Measurements from ENCODE around the gene FOXC1.

FOXC1 gene

DNA sequence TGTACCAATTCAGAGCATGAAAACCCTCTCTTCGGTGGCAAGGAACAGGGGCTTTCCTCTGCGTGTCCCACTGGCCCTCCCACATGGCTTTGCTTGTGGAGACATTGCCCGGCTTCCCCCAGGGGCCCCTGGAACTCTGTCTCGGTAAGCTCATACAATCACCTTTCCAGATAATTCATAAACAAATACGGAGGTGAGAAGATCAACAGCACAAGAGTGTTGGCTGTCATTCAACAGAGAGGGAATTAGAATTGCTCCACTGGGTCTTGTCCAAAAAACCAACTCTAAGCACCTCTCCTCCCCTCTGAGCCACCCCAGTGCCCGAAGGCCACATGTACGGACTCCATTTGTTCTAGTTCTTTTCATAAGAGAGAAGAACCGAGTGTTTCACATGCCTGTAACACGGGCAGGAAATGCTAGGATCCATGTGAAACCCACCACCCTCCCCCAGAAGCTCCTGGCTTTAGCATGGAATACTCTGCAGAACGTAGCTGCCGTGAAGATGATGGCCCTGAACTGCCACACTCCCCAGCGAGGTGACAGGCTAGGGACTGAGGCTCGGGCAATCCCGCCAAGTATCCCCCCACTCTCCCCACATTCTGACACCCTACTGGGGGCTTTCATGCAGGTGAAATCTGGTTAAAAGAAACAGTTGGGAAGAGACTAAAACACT is 24.6 kb upstream of the FOXC1 start:
- DNase-seq (ENCODE audit: low read depth), result no peak

DNA sequence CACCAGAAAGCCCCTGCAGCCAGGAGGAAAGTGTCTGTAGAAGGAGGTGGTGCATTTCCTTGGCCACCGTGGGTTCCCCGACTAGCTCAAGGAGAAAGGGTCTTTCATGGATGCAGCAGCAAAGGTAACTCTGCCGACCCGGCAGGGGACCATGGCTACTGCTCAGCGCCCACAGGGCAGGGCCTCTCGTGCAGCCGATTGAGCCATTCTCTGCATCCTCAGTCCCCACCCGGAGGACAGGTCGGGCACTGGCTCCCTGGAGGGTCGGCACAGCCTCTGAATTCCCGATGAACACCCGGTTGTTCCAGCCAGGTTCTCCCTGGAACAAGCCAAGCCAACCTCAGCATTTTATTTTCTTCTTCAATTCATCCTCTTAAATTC is 24.1 kb upstream of the FOXC1 start:
- DNase-seq (ENCODE audit: low read depth), result no peak

DNA sequence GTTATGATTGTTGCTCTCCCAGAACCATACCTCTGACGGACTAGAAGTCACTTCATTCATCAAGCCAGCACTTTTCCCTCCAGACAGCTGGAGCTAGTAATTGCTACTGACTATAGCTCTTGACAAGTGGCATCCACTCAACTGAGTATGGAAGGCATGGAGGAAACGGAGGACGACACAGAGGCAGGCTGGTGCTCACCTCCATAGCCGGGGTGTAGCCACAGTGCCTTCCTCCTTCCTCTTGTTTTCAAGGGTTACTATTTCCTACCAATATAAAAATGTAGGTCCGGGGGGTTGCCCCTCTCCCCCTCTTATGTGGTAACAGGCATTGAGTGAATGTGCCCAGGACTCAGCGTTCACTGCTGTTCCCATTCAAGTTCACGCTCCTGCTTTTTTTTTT is 23.5 kb upstream of the FOXC1 start:
- DNase-seq (ENCODE audit: low read depth), result no peak

DNA sequence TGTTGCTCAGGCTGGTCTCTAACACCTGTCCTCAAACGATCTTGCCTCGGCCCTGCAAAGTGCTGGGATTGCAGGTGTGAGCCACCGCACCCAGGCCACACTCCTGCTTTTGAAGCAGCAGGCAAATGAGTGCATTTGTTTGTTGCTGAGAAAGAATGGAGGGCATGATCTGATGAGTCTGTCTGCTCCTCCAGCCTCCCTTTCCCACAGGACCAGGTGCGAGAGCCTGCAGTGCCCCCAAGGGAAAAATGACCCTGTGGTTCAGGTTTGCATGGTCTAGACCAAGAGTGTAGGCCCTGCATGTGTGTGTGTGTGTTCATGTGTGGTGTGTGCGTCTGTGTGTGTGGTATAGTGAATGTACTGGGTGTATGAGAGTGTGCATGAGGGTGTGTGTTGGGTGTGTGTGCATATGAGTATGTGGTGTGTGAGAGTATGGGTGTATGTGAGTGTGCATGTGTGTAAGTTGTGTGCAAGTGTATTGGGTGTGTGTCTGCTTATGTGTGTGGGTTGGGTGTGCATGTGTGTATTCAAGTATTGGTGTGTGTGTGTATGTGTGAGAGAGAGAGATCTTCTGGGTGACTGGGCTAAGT is 22.8 kb upstream of the FOXC1 start:
- DNase-seq (ENCODE audit: low read depth), result no peak

DNA sequence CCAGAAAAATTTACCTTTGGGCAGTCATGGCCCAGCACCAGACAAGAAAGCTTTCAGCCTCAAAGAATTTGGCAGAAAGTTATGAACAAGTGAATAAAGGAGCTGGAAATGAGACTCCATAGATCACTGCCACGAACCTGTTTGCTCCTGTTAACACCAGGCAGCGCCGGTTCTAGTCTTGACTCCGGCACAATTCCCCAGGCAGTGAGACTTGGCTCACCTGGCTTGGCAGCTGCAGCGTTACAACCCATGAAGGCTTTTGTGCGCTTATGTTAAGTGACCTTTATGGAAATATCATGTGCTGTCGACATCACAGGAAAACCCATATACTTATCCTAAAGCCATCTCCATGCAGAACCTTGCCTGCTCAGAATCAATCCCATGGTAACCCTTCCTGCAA is 22.2 kb upstream of the FOXC1 start:
- no peak for DNase-seq (ENCODE audit: low read depth)

DNA sequence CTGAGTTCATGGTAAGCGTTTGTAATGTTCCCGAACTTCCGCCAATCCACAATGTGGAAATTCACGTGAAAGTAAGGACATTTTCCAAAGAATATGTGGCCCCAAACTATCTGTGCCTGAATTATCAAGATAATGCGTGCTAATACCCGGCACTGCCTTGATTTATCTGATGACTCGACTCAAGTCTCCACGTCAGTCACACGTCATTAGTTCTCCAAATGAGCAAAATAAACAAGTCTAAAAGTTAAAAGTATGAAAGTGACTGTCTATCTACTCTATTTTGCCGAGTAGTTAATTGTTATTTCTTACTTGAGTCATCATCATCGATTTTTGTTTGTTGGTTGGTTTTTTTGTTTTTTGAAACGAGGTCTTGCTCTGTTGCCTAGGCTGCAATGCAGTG is 21.7 kb upstream of the FOXC1 start:
- DNase-seq (ENCODE audit: low read depth), result no peak

DNA sequence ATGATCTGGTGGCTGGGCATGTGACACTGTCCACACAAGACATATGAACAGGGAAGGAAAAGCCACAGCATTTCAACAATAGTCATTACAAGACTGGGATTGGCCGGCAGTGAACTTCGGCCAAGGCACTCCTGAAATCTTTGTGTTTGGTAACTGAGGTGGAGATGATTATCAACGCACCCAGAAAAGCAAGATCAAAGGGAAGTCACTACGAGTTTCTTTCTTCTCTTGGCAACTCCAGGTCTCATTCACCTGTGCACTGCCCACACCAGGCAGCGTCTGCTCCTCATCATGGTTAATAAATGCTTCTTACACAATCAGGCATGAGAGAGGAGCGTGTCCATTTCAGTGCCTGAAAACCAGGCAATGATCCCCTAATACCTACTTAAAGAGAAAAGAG is 20.5 kb upstream of the FOXC1 start:
- DNase-seq (ENCODE audit: low read depth), result no peak

DNA sequence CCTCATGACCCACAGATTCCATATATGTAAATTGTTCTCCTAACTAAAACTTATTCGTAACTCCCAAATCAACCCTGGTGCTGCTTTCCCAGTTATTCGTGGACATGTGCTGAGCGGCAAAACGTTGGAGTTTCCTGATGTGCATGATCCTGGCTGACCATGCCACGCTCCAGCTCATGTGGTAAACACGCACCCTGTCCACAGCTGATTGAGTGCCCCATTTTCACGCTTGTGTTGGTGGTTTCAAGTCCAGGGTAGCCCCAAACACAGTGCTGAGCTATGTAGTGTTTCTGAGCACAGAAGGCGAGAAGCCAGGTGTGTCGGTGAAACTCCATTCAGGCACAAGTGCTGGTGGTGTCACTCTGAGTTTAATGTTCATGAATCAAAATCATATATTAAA is 19.1 kb upstream of the FOXC1 start:
- no peak for DNase-seq (ENCODE audit: low read depth)

DNA sequence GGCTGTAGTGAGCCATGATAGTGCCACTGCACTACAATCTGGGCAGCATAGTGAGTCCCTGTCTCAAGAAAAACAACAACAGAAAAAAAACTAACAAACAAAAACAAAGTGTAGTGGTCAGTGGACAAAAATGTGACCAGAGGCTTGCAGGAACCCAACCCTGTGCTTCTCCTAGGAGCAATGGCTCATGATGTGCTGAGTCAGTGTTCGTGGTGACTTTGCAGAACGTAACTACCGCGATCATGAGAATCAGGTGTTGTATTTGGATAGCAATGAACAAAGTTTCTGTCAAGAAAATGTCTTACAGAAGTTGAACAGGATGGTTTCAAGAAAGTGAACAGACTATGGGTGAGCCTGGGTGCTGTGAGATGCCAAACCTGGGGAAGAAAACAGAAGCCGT is 18.5 kb upstream of the FOXC1 start:
- DNase-seq (ENCODE audit: low read depth), result no peak

DNA sequence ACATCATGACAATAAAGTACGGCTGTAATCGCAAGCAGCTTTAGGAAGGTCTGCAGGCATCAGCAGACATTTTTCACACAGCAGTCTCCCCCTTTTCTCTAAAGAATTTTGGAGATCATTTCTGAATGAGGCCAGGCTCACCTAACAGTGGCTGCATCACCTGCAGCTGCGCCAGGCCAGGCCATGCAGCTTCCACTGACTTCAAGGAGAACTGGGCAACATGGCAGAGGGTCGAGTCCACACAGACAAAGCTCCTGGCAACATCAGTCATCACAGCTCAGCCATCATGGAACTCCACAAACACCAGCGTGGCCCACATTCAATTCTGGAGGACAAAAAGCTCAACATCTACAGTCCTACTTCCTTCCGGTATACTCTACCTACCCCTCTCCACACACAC is 17.8 kb upstream of the FOXC1 start:
- DNase-seq (ENCODE audit: low read depth), result no peak

DNA sequence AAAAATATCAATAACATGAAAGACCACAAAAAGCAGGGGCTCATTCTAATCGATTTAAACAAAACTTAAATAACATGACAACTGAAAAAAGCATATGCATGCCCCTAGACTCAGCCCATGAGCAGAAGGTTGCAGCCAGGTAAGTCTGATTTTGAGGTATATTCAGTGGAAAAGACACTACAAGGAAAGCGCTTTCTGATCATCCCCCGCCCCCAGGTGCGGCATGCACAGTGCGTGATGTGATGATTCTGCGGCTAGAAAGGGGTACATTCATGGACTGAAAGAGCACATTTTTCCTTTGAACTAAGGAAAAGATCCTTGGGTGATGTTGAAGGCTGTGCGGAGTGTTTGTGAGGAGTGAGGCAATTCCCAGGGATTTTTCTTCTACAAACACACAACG is 16.9 kb upstream of the FOXC1 start:
- no peak for DNase-seq (ENCODE audit: low read depth)

DNA sequence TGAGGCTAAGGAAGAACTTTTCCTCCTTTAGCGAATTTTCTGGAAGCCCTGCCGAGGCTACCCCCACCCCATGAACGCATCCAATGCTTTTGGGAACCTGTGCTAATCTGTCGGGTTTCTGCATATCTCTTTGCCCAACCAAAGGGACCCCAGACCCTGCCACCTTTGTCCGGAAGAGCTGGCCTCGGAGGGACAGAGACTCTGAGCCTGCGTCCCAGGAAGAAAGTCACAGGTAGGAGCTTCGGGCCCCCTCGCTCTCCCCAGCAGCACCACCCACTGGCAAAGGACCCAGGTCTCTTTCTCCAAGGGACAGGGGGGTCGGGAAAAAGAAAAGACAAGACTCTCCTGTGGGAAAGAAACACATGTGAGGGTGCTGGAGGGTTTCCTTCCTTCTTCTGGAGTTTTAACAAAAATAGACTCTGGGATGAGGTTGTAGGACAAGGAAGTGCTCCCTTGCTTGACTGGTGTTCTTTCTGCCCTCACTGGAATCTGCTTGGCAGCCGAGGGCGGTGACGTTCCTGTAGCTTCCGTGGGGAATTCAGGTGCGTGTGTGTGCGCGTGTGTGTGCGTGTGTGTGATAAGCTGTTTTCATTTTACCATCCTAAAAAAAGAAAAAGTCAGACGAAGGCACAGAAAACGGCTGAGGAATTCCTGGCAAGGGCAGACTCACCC is 16.3 kb upstream of the FOXC1 start:
- DNase-seq (ENCODE audit: low read depth), result no peak

DNA sequence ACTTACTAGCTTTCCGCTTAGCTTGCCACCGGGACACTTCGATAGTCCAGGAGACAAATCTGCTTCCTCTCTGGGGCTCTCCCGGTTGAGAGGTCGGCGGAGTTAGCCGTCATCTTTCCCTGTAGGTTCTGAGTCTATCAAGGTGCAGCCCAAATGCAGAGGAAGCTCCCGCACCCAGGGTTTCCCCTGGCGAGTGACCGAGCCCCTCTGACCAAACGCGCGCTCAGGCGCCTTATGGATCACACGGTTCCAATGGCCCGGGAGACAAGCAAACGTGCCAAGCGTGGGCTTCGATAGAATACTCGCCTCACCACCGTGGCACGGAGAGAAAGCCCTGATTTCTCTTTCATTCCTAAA is 15.8 kb upstream of the FOXC1 start:
- no peak for DNase-seq (ENCODE audit: low read depth)

DNA sequence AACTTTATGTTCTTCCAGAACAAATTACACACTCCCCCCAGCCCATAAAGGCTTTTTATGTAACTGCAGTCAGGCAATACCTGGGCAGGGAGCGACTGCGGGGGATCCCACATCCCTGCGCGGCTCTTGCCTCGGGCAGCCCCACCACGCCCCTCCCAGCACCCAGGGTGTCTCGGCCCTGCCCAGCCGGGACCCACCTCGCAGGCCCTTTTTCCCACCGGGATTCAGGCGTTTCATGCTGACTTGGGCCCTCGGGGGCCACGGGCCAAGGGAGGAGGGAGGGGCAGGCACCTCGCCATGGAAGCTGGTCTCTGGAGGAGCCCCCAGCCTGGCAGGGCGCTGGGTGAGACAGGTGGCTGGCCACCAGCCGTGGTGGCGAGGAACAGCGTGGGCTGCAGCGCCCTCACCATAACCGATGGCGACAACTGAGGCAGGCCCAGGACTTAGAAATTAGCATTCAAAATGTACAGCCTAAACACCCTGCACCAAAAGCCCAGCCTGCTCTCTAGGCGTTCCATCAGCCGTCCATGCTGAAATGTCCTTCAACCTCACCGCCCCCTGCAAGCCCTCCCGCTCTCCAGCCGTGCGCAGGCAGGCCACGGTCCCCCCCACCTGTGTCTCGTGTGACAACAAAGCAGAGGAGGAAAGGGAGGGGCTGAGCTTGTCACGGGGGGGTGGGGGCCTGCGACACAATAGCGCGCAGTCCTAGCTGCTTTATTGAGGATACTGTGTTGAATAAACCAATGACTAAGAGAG is 15.1 kb upstream of the FOXC1 start:
- DNase-seq (ENCODE audit: low read depth), result no peak

DNA sequence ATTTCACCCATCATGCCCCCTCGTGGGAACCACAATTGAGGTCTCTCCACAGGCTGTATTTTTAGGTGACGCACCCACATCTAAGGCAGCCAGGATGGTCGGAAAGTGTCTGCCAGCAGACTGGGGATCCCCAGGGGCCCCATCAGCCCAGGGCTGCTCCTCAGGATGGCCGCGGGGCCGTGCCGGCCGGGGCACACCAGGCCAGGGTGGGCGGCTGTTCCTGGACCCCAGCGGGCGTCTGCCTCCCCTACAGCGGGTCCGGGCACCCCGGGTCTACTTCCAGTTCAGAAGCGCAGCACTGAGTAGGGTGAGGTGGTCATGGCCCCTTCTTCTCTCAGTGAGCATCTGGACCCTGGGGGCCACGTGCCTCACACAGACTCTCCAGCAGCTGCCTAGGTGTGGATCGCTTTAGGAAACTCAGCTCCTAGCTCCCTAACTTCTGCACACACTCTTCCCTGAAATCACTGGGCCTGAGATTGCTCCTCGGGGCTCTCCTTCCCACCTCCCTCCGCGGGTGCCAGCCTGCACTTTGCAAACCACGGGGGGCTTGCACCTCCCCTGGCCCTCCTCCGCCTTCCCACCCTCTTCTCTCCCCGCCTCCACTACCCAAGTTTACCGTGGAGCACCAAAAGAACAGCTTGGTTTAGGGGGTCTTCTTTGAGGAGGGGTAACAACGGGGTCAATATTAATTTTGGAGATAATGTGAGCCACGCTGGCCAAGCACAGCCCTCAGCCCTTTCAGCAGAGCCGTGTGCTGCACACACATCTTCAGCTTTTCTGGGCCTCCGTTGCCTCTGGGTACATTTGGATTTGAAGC is 14.2 kb upstream of the FOXC1 start:
- DNase-seq (ENCODE audit: low read depth), result no peak

DNA sequence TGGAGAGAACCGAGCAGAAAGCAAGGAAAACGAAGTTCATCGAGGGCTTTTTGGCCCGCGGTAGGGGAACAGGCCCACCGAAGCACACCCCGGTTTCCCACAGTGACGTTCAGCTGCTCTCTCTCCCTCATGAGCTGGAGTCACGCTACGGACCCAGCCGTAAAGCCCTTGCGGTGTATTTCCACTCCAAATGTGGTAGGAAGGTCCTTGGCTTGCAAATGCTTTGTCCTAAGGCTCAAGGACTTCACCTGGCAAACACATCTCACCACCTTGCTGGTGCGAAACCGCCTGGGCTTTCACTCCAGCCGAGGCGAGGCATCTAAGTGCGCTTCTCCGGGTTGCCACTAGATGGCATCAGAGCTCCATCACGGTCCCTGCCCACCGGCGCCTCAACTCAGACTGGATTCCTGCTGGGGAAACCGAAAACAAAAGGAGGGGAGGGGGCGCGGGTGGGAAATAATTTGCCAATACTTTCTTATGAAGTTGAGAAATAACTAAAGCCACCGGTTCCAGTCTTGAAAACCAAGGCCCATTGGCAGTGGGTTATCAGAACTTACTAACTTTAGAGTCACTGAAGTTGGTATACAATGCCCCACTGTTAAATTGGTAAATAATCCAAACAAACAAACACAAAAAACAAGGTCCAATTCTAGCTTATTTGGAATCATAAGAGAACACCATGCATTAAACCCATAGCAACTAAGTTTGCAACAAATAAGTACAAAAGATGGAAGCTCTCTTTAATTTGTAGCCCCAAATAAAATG is 13.4 kb upstream of the FOXC1 start:
- no peak for DNase-seq (ENCODE audit: low read depth)

DNA sequence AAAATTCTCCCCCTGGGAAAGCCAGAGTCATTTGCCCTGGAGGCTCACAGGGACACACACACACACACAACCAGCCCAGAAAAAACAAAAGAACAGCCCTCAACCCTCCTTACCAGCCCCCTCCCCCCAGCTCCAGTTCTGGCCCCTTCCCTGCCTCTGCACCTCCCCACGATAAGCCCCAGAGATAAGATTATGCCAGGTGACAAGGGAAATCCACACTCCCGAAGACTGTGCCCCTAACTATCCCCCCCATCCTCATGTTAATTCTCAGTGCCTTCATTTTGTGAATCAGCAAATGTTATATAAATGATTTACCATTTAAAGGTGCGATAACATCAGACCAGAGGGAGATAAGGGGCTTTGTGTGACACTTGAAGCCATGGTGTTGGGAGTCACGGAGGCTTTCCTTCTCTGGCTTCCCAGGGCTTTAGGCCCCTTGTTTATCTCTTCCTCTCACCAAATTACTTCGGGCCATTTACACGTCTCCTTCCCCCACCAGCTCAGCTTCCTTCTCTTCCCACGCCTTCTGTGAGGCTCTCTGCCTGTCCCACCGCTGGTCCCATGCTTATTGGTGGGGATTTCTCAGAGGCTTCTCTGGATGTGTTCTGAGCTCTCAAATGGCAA is 12.5 kb upstream of the FOXC1 start:
- DNase-seq (ENCODE audit: low read depth), result no peak

DNA sequence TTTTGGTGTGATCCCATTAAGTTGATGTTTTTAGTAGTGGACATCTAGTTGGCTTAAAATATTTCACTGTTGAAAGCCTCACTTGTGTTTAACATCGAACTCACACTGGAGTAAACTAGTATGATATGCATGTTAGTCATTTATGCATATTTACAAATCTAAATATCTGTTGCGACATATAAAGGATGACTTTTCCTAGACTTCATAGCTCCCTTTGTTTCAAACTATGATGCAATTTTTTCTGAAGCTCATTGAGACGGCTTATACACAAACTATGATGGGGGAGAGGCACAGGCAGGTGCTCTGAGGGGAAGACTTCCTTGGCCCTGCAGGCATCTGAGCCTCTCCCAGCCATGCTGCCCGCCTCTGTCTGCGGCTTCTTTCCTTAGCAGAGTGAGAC is 11.8 kb upstream of the FOXC1 start:
- peak; percentile 83 for DNase-seq (ENCODE audit: low read depth)

DNA sequence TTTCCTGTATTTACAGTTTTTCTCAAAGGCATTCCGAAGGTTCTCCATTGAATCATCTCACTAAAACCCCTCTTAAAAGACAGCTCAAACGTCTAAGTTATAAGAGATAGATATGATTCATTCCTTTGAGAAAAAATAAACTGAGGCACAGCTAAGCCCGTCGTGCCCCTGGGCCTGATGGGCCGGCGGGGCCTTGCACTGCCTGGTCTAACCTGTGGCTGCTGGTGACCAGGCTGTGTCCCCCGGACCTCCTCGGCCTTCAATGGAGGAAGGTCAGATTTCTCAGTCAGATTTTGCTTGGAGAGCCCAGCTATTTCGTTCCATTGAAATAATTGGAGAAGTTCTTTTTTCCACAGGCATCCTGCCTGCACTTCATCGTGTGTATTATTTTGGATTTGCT is 11.3 kb upstream of the FOXC1 start:
- no peak for DNase-seq (ENCODE audit: low read depth)

DNA sequence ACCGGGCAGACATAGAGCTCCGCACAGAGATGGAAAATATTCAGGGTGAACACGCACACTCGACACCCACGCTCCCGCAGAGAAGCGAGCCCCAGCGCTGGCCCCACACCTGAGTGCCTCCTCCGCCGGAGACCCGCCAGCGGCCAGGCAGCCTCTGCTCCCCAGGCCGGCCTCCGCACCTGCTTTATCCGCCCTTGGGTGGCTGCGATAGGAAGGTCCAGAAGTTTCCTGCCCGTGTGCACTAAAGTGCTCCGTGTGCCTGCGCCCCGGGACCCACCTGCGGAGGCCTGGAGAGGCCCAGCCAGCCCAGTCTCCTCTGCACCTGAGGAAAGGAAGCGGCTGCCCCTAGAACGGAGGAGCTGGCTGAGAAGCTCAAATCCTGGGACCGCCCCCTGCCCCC is 10.8 kb upstream of the FOXC1 start:
- no peak for DNase-seq (ENCODE audit: low read depth)

DNA sequence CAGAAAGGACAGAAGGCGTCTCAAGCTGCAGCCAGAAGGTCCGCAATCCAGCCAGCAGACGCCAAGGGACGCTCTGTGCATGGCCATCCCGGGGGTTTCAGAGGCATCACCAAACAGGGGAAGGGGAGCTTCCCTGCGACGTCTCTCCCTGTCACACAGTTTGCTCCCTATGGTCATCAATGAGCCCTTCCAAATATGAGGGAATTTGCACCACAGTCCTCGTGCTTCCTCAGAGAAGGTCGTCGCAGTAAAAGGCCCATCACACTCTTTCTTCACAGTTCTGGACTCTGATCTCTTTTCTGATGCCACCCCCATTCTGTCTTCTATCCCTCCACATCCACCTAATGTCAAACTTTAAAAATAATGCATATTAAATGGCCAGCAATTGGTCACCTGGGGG is 10.2 kb upstream of the FOXC1 start:
- no peak for DNase-seq (ENCODE audit: low read depth)
